Stimulated activated effector memory CD8-positive, alpha-beta T cell treated with anti-CD3 and anti-CD28 coated beads, Interleukin-12 subunit alpha, Interleukin-12 subunit beta, amount 100 ng/mL, for 72 hours (primary cell): ENCODE measurements around the gene SPTA1.
"Not testable (repeated sequence)": the region's sequence is repeated elsewhere in the genome, so short reads cannot be mapped to it uniquely, and the experiment has no call there.

Experiments
- ATAC-seq: fragments of 150-1000 bp; cut with Tn5 transposase; 2 replicates; pipeline ENCODE4 v1.10.0; 2021
- DNase-seq, 2 donors: peaks; one replicate each; pipeline ENCODE4 v3.0.0; 2021 to 2022; ENCODE audit warnings: low spot score in 2 of 2
- H3K27ac Mint-ChIP-seq: one replicate; pipeline ENCODE4 v1.8.0; 2022; ENCODE audit warnings: mild to moderate bottlenecking, mixed read lengths
- H3K36me3 Mint-ChIP-seq: one replicate; pipeline ENCODE4 v1.8.0; 2022; ENCODE audit warnings: mild to moderate bottlenecking, mixed read lengths
- H3K4me1 Mint-ChIP-seq: one replicate; pipeline ENCODE4 v1.8.0; 2022; ENCODE audit warnings: mixed read lengths
- H3K4me3 Mint-ChIP-seq: one replicate; pipeline ENCODE4 v1.8.0; 2022; ENCODE audit warnings: mild to moderate bottlenecking, mixed read lengths
- H3K9me3 Mint-ChIP-seq: one replicate; pipeline ENCODE4 v1.8.0; 2022; ENCODE audit warnings: mixed read lengths

Gene SPTA1

DNA sequence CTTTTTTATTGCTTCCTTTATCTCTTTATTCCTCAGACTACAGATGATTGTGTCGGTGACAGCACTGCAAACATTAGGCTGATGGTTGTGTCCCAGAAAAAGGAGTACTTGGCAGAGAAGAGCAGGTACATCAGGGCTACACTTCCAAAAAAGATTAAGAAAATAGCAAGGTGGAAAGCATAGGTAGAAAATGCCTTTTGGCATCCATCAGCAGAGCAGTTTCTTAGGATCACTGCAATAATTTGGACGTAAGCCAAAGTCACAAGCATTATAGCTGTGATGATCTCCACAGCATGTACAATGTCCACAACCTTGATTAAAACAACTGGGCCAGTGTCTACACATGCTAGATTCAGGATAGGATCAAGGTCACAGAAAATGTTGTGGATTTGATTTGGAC, 8.1 kb upstream of the SPTA1 start:
- Mint-ChIP-seq H3K4me1 (no peaks in the 10 kb centered on the region), H3K9me3 (no peaks in the 10 kb centered on the region), H3K27ac (no peak overlapping the region), H3K4me3 (no peak overlapping the region), H3K36me3 (no peaks in the 10 kb centered on the region)
- no peak for ATAC-seq
- DNase-seq = no peak

DNA sequence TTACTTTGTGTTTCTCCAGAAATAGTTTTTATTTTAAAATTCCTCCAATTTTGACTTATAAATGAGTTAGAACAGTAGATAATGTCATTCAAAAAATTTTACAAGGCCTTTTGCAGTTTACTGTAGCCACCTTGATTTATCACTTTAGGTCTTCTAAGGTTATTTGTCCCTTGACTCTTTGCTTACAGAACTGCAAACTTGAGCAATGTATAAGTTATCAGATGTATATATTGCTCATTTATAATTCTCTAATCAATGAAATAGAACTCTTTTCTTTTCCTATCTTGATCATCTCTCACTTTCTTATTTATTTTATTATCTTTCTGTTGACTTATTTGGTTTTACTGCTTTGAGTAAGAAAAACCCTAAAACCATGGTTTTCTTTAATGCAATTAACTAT, 5.8 kb upstream of the SPTA1 start:
- no peak overlapping the region for H3K4me3 Mint-ChIP-seq
- no peaks in the 10 kb centered on the region for H3K4me1 Mint-ChIP-seq
- no peaks in the 10 kb centered on the region for H3K9me3 Mint-ChIP-seq
- H3K36me3 Mint-ChIP-seq = no peaks in the 10 kb centered on the region
- ATAC-seq (no peak), DNase-seq (no peak)
- no peak overlapping the region for H3K27ac Mint-ChIP-seq

DNA sequence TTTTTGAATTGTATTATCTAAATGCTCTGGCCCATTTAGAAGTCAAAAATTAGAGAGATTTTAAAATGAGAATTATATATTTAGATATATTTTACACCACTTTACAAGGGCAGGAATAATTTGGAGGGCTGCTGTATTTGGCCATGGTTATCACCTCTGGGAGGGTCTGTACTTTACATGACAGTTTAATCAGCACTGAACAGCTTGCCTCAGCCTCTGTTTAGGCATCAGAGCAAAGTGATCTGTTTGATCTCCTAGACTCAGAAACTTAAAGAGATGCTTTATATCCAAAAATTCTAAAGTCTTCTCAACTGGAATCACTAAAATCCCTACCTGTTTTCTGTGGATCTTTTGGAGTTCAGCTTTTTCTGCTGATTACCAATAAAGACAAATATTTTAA, 5.4 kb upstream of the SPTA1 start:
- no peak for DNase-seq
- Mint-ChIP-seq H3K36me3 (no peaks in the 10 kb centered on the region), H3K4me3 (no peak overlapping the region), H3K9me3 (no peaks in the 10 kb centered on the region), H3K27ac (no peak overlapping the region), H3K4me1 (no peaks in the 10 kb centered on the region)
- ATAC-seq = no peak

DNA sequence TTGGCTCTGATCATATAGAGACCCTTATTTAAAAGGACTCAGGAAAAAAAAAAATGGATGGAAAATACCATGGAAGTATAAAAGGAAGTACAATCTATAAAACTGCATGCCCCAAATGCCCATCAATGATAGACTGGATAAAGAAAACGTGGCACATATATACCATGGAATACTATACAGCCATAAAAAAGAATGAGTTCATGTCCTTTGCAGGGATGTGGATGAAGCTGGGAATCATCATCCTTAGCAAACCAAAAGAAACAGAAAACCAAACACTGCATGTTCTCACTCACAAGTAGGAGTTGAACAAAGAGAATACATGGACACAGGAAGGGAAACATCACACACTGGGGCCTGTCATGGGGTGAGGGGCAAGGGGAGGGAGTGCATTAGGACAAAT, 4.6 kb upstream of the SPTA1 start:
- not testable (repeated sequence) for H3K4me3 Mint-ChIP-seq, H3K36me3 Mint-ChIP-seq, DNase-seq, ATAC-seq, H3K9me3 Mint-ChIP-seq, H3K27ac Mint-ChIP-seq, H3K4me1 Mint-ChIP-seq

DNA sequence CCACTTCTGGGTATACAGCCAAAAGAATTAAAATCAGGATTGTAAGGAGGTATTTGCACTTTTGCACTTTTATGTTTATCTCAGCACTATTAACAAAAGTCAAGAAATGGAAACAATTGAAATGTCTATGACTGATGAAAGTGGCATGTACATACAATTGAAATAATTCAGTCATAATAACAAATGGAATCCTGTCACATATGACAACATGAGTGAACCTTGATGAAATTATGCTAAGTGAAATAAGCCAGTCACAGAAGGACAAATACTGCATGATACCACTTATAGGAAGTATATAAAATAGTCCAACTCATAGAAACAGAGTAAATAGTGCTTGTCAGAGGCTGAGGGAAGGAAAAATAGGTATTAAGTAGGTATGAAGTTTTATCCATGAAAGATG, 3.4 kb upstream of the SPTA1 start:
- Mint-ChIP-seq H3K27ac (no peak overlapping the region), H3K4me1 (no peaks in the 10 kb centered on the region), H3K36me3 (no peaks in the 10 kb centered on the region), H3K9me3 (no peaks in the 10 kb centered on the region), H3K4me3 (no peak overlapping the region)
- DNase-seq (no peak), ATAC-seq (no peak)

DNA sequence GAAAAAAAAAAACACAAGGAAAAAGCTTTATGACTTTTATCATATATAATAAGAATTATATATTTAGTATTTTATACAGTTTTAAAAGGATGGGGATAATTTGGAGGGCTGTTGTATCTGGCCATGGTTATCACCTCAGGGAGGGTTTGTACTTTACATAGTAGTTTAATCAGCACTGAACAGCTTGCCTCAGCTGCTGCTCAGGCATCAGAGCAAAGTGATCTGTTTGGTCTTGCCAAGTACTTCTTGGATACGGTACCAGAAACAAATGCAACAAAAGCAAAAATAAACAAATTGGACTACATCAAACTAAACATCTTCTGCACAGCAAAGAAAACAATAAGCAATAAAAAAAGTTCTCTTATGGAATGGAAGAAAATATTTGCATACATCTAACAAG, 2.6 kb upstream of the SPTA1 start:
- Mint-ChIP-seq H3K9me3 (no peaks in the 10 kb centered on the region), H3K36me3 (no peaks in the 10 kb centered on the region), H3K27ac (no peak overlapping the region), H3K4me1 (no peaks in the 10 kb centered on the region), H3K4me3 (no peak overlapping the region)
- ATAC-seq = no peak
- no peak for DNase-seq

DNA sequence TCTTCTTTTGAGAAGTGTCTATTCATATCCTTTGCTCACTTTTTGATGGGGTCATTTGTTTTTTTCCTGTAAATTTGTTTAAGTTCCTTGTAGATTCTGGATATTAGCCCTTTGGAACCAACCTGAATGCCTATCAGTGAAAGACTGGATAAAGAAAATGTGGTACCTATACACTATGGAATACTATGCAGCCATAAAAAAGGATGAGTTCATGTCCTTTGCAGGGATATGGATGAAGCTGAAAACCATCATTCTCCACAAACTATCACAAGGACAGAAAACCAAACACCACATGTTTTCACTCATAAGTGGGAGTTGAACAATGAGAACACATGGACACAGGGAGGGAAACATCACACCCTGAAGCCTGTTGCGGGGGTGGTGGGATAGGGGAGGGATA, 1.8 kb upstream of the SPTA1 start:
- H3K36me3 Mint-ChIP-seq, H3K4me3 Mint-ChIP-seq, ATAC-seq, DNase-seq, H3K9me3 Mint-ChIP-seq, H3K4me1 Mint-ChIP-seq, H3K27ac Mint-ChIP-seq: not testable (repeated sequence)

DNA sequence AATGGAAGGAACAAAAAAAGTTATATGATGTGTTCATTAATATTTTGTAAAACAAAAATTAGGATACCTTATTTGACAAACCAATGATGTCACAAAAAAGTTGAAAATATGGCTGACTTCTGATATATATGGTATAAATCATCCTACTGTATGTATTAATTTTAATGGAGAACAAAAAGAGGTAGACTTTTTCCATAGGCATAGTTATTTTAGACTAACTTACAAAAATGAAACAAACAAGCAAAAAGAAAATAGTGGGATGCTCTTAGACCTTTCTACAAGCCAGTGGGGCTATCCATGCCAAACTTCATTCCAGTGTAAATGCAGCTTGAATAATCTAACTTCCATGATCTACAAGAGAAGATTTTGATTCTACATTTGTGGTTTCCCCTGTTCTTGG, 522 bp upstream of the SPTA1 start:
- ATAC-seq = no peak
- no peak for DNase-seq
- Mint-ChIP-seq H3K4me1 (no peaks in the 10 kb centered on the region), H3K27ac (no peak overlapping the region), H3K9me3 (no peaks in the 10 kb centered on the region), H3K4me3 (no peak overlapping the region), H3K36me3 (no peaks in the 10 kb centered on the region)

DNA sequence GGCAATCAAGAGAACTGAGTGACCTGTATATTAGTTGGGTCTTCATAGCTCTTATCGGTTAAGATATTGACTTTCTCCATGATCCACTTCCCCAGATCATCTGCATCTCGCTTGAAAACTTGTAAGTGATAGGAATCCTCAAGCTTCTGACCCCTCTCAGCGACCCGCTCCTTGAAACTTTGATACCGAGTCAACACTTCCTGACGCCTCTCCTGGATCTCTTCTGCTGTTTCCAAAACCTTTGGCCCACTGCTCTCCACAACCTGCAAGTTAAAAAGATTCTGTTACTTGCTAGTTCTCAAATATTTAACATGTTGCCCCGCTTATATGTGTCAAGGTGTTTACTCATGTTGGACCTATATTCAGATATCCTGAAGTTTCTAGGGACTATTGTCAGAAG, 1.4 kb downstream of the SPTA1 start:
- Mint-ChIP-seq H3K27ac (no peak overlapping the region), H3K9me3 (no peaks in the 10 kb centered on the region), H3K4me1 (no peaks in the 10 kb centered on the region), H3K36me3 (no peaks in the 10 kb centered on the region), H3K4me3 (no peak overlapping the region)
- DNase-seq = no peak
- no peak for ATAC-seq

DNA sequence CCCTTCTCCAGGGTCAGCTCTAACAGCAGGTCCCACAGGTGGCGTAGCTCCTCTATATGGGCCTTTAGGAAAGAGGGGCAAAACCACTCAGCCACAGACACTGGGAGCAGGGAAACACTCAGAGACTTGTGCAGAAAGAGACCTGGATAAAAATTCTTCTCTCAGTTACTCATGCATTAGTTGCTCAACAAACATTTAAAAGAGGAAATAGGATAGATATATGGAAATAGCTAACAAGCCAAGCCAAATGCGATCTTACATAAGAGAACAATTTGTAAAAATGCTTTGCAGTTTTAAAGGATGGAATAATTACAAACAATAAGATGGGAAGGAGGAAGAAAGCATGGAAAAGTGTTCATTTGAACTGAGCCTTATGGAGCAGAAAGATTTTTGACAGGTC, 4.9 kb downstream of the SPTA1 start:
- Mint-ChIP-seq H3K27ac (no peak overlapping the region), H3K9me3 (no peaks in the 10 kb centered on the region), H3K36me3 (no peaks in the 10 kb centered on the region), H3K4me3 (no peak overlapping the region), H3K4me1 (no peaks in the 10 kb centered on the region)
- no peak for ATAC-seq
- no peak for DNase-seq

DNA sequence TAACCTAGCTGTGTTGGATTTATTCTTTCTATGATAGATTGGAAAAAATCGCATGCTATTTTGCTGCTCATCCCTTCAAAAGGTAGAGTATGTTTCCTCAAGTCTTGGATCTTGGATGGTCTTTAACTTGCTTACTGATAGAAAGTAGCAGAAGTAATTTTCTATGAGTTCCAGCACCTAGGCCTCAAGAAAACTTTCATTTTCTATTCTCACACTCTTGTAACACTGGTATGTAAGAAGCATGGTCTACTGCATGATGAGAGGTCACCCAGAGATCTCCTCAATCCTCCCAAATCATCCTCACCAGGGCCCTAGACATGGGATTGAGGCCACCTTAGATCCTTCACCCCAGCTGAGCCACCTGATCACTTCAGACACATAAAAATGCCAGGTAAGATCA, 7.2 kb downstream of the SPTA1 start:
- ATAC-seq = no peak
- H3K4me1 Mint-ChIP-seq = no peaks in the 10 kb centered on the region

DNA sequence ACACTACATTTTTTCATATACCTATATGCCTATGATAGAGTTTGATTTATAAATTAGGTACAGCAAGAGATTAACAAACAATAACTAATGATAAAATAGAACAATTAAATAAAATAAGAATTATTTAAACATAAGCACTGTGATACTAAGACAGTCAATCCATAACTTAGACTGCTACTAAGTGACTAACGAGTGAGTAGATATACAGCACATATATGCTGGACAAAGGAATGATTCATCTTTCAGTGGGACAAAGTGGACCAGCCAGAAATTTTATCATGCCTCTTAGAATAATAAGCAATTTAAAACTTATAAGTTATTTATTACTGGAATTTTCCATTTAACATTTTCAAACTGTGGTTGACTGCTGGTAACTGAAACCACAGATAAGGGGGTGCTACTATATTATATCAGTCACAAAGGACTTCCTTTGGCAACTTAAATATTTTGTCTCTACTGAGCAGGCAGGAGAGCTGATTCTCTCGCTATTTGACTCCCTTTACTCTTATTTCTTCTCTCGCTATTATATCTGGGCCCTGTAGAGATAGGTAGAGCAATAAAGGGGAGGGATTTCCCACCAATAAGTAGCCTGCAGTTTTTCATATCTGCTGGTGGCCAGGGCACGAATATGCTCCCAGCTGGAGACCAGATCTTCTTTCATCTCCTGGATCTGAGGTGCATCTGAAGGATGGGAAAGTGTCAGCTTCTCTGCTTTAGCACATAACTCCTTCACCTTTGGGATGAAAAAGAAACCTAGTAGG, 10.8 kb downstream of the SPTA1 start:
- H3K4me1 Mint-ChIP-seq = no peaks in the 10 kb centered on the region
- H3K9me3 Mint-ChIP-seq = no peaks in the 10 kb centered on the region
- no peak overlapping the region for H3K27ac Mint-ChIP-seq
- no peak overlapping the region for H3K4me3 Mint-ChIP-seq
- DNase-seq = no peak
- H3K36me3 Mint-ChIP-seq = no peaks in the 10 kb centered on the region
- ATAC-seq = no peak

More for the DNA sequence above, 7.2 kb downstream of the SPTA1 start:
- Mint-ChIP-seq H3K36me3 (no peaks in the 10 kb centered on the region), H3K9me3 (no peaks in the 10 kb centered on the region), H3K27ac (no peak overlapping the region), H3K4me3 (no peak overlapping the region)
- DNase-seq = no peak

DNA sequence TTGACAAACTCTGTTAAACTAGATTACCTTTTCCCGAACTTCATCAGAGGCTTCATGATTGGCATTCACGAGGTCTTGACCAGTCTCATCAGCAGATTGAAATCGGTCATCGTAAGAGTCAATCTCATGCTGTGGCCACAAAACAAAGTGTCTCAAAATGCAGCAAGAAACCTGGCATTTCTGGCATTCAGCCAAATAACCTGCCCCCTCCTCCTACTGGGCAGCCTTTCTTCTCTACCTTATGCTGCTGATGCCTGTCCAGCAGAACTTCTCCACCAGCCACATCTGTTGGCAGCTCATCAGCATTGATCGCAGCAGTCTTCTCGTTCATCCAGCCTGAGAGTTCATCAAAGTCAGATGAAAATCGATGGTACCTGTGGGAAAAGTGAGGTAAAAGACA, 12.2 kb downstream of the SPTA1 start:
- H3K9me3 Mint-ChIP-seq = no peaks in the 10 kb centered on the region

DNA sequence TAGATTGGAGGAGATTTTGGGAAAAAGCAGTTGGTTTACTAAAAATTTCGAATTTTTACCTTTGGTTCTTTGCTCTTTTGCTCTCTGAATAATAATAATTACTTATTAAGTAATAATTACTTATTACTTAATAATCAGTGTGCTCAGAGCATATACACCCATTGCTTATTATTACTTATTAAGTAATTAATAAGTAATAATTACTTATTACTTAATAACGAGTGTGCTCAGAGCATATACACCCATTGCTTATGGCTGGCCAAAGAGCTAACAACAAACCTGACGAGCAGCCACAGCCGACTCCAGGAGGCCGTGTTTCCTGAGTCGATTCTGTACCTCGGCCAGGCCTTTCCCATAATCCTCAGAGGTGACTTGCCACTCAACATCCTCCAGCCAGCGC, 20.5 kb downstream of the SPTA1 start:
- ATAC-seq = no peak
- Mint-ChIP-seq H3K4me1 (no peaks in the 10 kb centered on the region), H3K36me3 (no peaks in the 10 kb centered on the region), H3K9me3 (no peaks in the 10 kb centered on the region), H3K4me3 (no peak overlapping the region), H3K27ac (no peak overlapping the region)
- no peak for DNase-seq

More for the DNA sequence above, 12.2 kb downstream of the SPTA1 start:
- DNase-seq (no peak), ATAC-seq (no peak)
- Mint-ChIP-seq H3K4me3 (no peak overlapping the region), H3K27ac (no peak overlapping the region), H3K4me1 (no peaks in the 10 kb centered on the region), H3K36me3 (no peaks in the 10 kb centered on the region)

DNA sequence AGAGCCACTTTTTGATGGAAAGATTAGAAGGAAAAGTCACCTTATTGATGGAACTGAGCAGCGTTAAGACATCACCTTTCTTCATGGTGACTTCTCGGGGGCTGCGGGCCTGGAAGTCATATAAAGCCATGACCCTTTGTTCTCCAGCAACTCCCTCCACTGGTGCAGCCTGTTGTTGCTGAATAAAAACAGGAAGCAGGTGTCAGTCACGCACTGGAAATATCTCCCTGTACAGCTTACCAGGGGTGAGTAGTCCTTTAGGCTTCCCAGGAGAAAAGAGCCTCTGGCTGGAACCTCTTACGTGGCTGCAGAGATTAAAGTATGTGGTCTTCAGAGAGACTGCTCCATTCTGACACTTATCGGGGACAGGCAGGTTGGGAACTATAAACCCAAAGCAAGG, 31.9 kb downstream of the SPTA1 start:
- Mint-ChIP-seq H3K9me3 (no peaks in the 10 kb centered on the region), H3K27ac (no peak overlapping the region), H3K4me3 (no peak overlapping the region), H3K36me3 (no peaks in the 10 kb centered on the region), H3K4me1 (no peaks in the 10 kb centered on the region)
- ATAC-seq (no peak), DNase-seq (no peak)

DNA sequence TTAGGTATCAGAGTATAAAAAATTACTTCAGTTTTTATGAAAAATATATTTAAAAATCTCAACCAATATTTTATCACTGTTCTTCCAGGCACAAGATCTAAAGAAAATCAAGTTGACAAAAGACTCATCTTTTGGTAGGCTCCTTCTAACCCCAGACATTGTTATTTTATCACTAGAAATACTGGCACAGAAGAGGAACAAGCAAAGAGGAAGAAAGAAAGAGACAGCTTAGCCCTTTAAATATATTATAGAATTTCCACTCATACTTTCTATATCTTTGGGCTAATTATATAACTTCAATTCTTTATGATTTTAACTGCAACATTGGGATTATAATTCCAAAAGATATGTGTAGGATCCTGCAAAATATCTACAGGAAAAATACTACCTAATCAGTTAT, 32.4 kb downstream of the SPTA1 start:
- no peaks in the 10 kb centered on the region for H3K4me1 Mint-ChIP-seq
- H3K9me3 Mint-ChIP-seq = no peaks in the 10 kb centered on the region
- DNase-seq = no peak
- no peak overlapping the region for H3K27ac Mint-ChIP-seq
- no peaks in the 10 kb centered on the region for H3K36me3 Mint-ChIP-seq
- ATAC-seq = no peak
- H3K4me3 Mint-ChIP-seq = no peak overlapping the region
